Urinary bladder (tissue), 4 donors: ENCODE measurements around the gene DHRS9. TPM values are rescaled to one million over a fixed set of nuclear protein-coding genes. Genes with fewer than 3 reads are reported as not detected.
"Not testable (repeated sequence)": the region's sequence is repeated elsewhere in the genome, so short reads cannot be mapped to it uniquely, and the experiment has no call there.

Experiments used
- DNase-seq: peaks from one replicate; pipeline ENCODE4 v3.0.0-alpha.2; 2015; ENCODE audit errors: extremely low spot score
- H3K27ac ChIP-seq: one replicate; pipeline ENCODE4 v1.5.1; 2013; ENCODE audit warnings: low read depth, mild to moderate bottlenecking, moderate library complexity
- H3K36me3 ChIP-seq: one replicate; pipeline ENCODE4 v1.6.1; 2013; ENCODE audit warnings: mild to moderate bottlenecking, moderate library complexity; ENCODE audit not compliant: insufficient read depth
- H3K4me1 ChIP-seq: one replicate; pipeline ENCODE4 v1.6.1; 2013; ENCODE audit warnings: mild to moderate bottlenecking, moderate library complexity; ENCODE audit not compliant: insufficient read depth
- H3K4me3 ChIP-seq: one replicate; pipeline ENCODE4 v1.5.1; 2013; ENCODE audit warnings: low read depth, low read length
- WGBS: extraction: QIAGEN DNeasy Blood & Tissue Kit; methylation state at CpG from one replicate; pipeline ENCODE4 v1.1.7; 2013; 5-methylcytosine and 5-hydroxymethylcytosine counted together
- polyA plus RNA-seq: library from polyadenylated mRNA; stranded (reverse); fragments of 200-250 nt; gene quantifications from one replicate; pipeline ENCODE4 v1.2.3, GENCODE V29; 2013
- total RNA-seq: library from RNA; depleted of rRNA; stranded (reverse); fragments of >200 nt; gene quantifications from one replicate; pipeline ENCODE4 v1.2.3, GENCODE V29; 2014
- donor health status: healthy with polysubstance abuse.
- donor health status: healthy.

DHRS9 gene
- total and polyA plus RNA-seq, 2 donors: 0.54 to 0.69 TPM

DNA sequence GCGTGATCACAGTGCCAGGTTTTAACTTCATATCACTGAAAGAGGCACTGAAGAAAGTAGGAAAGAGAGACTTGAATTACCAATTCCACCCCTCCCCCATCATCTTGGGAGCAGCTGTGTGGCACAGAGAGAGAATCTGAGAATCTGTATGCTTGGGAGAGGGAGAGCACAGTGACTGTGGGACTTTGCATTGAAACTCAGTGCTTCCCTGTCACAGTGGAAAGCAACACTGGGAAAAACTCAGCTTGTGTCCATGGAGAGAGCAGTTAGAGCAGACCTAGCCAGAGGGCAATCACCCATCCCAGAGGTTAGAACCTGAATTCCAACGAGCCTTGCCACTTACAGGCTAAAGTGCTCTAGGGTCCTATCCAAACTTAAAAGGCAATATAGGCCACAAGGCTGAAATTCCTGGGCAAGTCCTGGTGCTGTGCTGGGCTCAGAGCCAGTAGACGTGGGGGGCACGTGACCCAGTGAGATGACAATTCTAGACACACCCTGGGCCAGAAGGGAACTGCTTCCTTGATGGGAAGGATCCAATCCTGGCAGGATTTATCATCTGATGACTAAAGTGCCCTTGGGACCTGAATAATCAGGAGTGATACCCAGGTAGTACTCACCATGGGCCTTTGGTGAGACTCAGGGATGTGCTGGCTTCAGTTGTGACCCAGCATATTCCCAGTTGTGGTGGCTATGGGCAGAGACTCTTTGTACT is 22.8 kb upstream of the DHRS9 start:
- H3K4me3 ChIP-seq: no peak overlapping the region
- H3K27ac ChIP-seq: no peak overlapping the region
- no peak for DNase-seq
- WGBS: 79% methylated on average over 4 of the region's 4 CpGs
- no peaks in the 10 kb centered on the region for H3K4me1 ChIP-seq
- H3K36me3 ChIP-seq: no peaks in the 10 kb centered on the region

DNA sequence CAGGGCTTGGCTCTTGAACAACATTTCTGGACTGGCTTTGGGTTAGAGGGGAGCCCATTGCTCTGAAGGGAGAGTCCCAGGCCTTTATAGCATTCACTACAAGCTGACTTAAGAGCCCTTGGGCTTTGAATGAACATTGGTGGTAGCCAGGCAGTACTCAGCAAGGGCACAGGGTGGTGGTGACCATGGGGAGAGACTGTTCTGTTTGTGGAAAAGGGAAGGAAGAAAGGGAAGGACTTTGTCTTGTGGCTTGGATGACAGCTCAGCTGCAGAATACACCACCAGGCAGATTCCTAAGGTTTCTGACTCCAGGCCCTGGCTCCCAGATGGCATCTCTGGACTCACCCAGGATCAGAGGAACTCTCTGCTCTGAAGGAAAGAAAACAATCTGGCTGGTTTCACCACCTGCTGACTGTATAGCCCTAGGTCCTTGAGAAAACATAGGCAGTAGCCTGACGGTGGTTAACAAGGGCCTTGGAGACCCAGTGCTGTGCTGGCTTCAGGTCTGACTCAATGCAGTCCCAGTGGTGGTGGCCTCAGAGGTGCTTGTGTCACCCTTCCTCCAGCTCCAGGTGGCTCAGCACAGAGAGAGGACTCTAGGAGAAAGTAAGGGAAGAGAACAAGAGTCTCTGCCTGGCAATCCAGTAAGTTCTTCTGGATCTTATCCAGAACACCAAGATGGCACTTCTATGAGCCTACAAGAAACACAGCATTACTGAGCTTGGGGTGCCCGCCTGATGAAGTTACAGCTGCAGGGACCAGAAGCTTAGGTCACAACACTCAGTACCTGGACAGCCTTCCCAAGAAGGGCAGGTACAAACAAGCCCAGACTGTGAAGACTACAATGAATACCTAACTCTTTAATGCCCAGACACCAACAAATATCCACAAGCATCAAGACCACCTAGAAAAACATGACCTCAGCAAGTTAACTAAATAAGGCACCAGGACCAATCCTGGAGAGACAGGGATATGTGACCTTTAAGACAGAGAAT is 21.8 kb upstream of the DHRS9 start:
- no peak overlapping the region for H3K27ac ChIP-seq
- DNase-seq: no peak
- H3K36me3 ChIP-seq: no peaks in the 10 kb centered on the region
- no peak overlapping the region for H3K4me3 ChIP-seq
- no peaks in the 10 kb centered on the region for H3K4me1 ChIP-seq
- 85% methylated on average over 2 of the region's 2 CpGs for WGBS

DNA sequence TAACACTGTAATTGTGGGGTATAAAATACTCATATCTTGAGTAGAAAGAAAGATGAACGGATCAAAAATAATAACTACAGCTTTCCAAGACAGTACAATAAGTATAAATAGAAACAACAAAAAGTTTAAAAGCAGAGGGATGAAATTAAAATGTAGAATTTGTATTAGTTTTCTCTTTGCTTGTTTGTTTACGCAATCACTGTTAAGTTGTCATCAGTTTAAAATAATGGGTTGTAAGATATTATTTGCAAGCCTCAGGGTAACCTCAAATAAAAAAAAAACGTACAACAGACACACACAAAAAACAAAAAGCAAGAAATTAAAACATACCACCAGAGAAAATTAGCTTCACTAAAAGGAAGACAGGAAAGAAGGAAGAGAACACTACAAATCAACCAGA is 20.2 kb upstream of the DHRS9 start:
- H3K36me3 ChIP-seq: no peaks in the 10 kb centered on the region
- H3K27ac ChIP-seq: no peak overlapping the region
- WGBS: 70% methylated on average over 3 of the region's 3 CpGs
- no peak overlapping the region for H3K4me3 ChIP-seq
- no peak for DNase-seq
- no peaks in the 10 kb centered on the region for H3K4me1 ChIP-seq

- Histone ChIP-seq H3K27ac (no peak overlapping the region), H3K36me3 (no peaks in the 10 kb centered on the region), H3K4me1 (no peaks in the 10 kb centered on the region), H3K4me3 (no peak overlapping the region)
- no peak for DNase-seq
- WGBS: 86% methylated on average over 5 of the region's 5 CpGs
Observed at GRCh38 chr2:169050476-169051240, 18.7 kb upstream of the DHRS9 start.

DNA sequence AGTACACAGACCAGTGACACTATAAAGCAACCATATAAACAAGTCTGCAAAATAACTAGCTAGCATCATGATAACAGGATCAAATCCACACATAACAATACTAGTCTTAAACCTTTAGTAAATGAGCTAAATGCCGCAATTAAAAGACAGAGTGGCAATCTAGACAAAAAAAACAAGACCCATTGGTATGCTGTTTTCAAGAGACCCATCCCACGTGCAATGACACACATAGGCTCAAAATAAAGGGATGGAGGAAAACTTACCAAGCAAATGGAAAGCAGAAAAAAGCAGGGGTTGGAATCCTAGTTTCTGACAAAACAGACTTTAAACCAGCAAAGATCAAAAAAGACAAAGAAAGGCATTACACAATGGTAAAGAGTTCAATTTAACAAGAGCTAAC is 14.8 kb upstream of the DHRS9 start:
- not testable (repeated sequence) for DNase-seq, H3K36me3 ChIP-seq, H3K4me3 ChIP-seq, H3K27ac ChIP-seq, H3K4me1 ChIP-seq
- 84% methylated on average over 2 of the region's 2 CpGs for WGBS

DNA sequence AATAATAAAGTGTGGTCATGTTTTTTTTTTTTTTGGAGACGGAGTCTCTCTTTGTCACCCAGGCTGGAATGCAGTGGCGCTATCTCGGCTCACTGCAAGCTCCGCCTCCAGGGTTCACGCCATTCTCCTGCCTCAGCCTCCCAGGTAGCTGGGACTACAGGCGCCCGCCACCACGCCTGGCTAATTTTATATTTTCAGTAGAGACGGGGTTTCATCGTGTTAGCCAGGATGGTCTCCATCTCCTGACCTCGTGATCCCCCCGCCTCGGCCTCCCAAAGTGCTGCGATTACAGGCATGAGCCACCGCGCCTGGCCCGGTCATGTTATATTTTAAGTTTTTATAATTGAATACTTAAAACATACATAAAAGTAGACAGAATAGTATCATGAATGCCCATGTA is 5.2 kb upstream of the DHRS9 start:
- H3K27ac ChIP-seq, DNase-seq, H3K4me3 ChIP-seq, H3K4me1 ChIP-seq, H3K36me3 ChIP-seq: not testable (repeated sequence)
- 95% methylated on average over 17 of the region's 17 CpGs for WGBS

DNA sequence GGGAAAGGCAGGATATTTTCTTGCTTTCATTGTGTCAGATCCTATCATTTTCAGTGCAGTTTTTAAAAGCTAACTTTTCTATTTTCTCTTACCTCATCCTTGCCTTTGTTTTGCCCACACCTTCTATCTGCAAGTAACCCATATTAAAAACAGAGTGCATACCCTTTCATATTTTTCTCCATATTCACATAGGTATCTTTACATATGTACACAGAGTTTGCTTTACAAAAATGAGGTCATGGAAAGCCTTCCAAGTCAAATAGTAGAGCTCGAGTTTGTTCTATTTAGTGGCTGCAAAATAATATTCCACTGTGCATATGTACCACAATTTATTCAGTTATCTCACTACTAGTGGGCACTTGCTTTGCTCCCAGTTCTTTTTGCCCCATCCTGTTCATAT is 3.9 kb upstream of the DHRS9 start:
- H3K4me3 ChIP-seq: no peak overlapping the region
- H3K27ac ChIP-seq: no peak overlapping the region
- no peak for DNase-seq
- H3K36me3 ChIP-seq: no peaks in the 10 kb centered on the region
- H3K4me1 ChIP-seq: no peaks in the 10 kb centered on the region
- 76% methylated on average over 1 of the region's 1 CpG for WGBS

DNA sequence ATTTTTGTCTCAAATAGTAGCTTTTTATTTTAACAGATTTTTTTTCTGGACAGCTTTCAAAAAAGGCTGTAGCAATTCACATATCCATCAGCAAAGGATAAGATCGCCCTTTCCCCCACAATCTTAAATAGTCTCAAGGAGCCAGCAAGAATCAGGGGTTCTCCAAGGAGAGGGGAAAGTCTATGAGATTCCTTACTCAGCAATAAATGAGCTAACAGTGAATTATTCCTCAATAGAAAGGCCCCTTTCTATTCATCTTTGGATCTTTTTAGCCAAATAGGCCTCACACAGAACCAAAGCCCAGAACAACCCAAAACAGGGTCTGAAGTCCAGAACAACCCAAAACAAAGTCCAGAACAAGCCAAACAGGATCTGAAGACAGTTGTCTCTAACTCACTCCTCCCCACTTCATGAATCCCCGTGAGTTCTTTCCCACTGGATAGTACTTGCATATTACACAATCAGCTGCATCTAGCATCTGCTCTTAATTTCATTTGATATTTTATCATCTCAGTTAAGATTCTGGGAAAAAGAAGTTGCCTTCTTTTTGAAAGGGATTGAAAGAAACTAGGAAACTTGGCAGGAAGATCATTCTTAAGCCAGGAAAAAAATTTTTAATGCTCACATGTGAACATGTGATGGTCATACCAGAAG is 3.4 kb upstream of the DHRS9 start:
- no peak overlapping the region for H3K27ac ChIP-seq
- 74% methylated on average over 2 of the region's 2 CpGs for WGBS
- DNase-seq: no peak
- H3K36me3 ChIP-seq: no peaks in the 10 kb centered on the region
- H3K4me1 ChIP-seq: no peaks in the 10 kb centered on the region
- no peak overlapping the region for H3K4me3 ChIP-seq

GRCh38 chr2:169066897-169067296 is 2.5 kb upstream of the DHRS9 start:
- DNase-seq: no peak
- Histone ChIP-seq H3K27ac (no peak overlapping the region), H3K4me1 (no peaks in the 10 kb centered on the region), H3K36me3 (no peaks in the 10 kb centered on the region), H3K4me3 (no peak overlapping the region)
- WGBS: 33% methylated on average over 1 of the region's 1 CpG

DNA sequence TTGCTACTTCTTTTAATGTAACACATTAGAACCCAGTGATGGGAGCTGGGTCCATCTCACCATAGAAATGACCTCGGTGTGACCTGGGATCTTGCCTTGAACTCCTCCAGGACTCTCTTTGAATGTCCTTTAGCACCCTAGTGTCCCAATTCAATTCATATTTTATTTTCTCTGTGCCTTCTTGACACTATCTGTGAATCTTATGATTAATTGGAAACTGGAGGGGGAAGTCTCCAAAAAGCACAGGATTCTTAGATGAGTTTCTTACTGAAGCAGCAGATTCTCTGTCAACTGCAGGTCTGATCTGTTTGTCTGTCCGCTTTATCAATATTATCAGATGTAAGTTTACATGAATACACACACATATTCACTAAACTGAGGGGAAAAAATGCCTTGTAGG is 470 bp downstream of the DHRS9 start:
- DNase-seq: no peak
- H3K4me3 ChIP-seq: no peak overlapping the region
- no peaks in the 10 kb centered on the region for H3K36me3 ChIP-seq
- WGBS: 86% methylated on average over 2 of the region's 2 CpGs
- H3K27ac ChIP-seq: no peak overlapping the region
- no peaks in the 10 kb centered on the region for H3K4me1 ChIP-seq

GRCh38 chr2:169071455-169071854 is 2.1 kb downstream of the DHRS9 start:
- H3K4me3 ChIP-seq: no peak overlapping the region
- no peak overlapping the region for H3K27ac ChIP-seq
- DNase-seq: no peak
- WGBS: 73% methylated on average over 5 of the region's 5 CpGs
- H3K36me3 ChIP-seq: no peaks in the 10 kb centered on the region
- no peaks in the 10 kb centered on the region for H3K4me1 ChIP-seq

GRCh38 chr2:169072163-169072925 is 3.0 kb downstream of the DHRS9 start:
- H3K4me3 ChIP-seq: no peak overlapping the region
- DNase-seq: no peak
- WGBS: 75% methylated on average over 4 of the region's 4 CpGs
- no peaks in the 10 kb centered on the region for H3K4me1 ChIP-seq
- H3K27ac ChIP-seq: no peak overlapping the region
- no peaks in the 10 kb centered on the region for H3K36me3 ChIP-seq
